HL-60 (cell line): ENCODE results near the gene SHCBP1.

ENCODE experiments used
- SPI1 ChIP-seq: IDR thresholded peaks from 2 replicates; pipeline ENCODE4 v1.6.1; 2012; ENCODE audit warnings: low read depth, mild to moderate bottlenecking, borderline replicate concordance
- TF ChIP-seq, protein P1 (sequence below): IDR thresholded peaks from one replicate; pipeline ENCODE4 v1.5.1; 2011; ENCODE audit warnings: low read length, control low read depth, inconsistent platforms; ENCODE audit not compliant: insufficient read depth

DNA sequence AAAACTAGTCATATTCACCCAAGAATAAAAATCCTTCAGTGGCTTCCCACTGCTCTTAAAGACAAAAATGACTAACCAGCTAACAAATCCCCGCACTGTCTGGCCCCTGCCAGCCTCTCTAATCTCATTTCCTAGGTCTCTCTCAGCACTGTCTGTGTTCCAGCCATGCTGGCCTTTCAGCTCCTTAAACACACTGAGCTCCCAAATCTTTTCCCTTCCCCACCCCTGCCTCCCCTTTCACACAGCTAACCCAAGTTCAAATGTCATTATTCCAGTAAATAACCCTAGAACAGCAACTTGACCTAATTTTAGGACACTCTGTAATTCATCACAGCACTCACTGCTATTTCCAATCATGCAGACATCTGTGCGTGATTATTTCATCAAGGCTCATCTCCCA is 7.8 kb downstream of the SHCBP1 start:
- TF ChIP-seq, protein P1, sequence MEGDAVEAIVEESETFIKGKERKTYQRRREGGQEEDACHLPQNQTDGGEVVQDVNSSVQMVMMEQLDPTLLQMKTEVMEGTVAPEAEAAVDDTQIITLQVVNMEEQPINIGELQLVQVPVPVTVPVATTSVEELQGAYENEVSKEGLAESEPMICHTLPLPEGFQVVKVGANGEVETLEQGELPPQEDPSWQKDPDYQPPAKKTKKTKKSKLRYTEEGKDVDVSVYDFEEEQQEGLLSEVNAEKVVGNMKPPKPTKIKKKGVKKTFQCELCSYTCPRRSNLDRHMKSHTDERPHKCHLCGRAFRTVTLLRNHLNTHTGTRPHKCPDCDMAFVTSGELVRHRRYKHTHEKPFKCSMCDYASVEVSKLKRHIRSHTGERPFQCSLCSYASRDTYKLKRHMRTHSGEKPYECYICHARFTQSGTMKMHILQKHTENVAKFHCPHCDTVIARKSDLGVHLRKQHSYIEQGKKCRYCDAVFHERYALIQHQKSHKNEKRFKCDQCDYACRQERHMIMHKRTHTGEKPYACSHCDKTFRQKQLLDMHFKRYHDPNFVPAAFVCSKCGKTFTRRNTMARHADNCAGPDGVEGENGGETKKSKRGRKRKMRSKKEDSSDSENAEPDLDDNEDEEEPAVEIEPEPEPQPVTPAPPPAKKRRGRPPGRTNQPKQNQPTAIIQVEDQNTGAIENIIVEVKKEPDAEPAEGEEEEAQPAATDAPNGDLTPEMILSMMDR = no peak
- no peak for TF ChIP-seq SPI1
